ENCODE data around the gene PKP3.
"Not testable (repeated sequence)": the region's sequence is repeated elsewhere in the genome, so short reads cannot be mapped to it uniquely, and the experiment has no call there.

PKP3 gene

GRCh38 chr11:377883-378500, 16.0 kb upstream of the PKP3 start:
- DNase-seq: no peak

GRCh38 chr11:379205-380094, 14.6 kb upstream of the PKP3 start:
- no peak for DNase-seq

- no peak for DNase-seq
Measured at GRCh38 chr11:380095-380480, 13.9 kb upstream of the PKP3 start.

- no peak for DNase-seq
Measured at GRCh38 chr11:380491-380890, 13.5 kb upstream of the PKP3 start.

- no peak for DNase-seq
Measured at GRCh38 chr11:380996-381395, 13.0 kb upstream of the PKP3 start.

- DNase-seq: no peak
Measured at GRCh38 chr11:381501-382072, 12.4 kb upstream of the PKP3 start.

- DNase-seq: no peak
Measured at GRCh38 chr11:382081-382629, 11.9 kb upstream of the PKP3 start.

GRCh38 chr11:383431-383830, 10.6 kb upstream of the PKP3 start:
- DNase-seq: no peak

GRCh38 chr11:384511-384910, 9.5 kb upstream of the PKP3 start:
- no peak for DNase-seq

GRCh38 chr11:385594-386351, 8.2 kb upstream of the PKP3 start:
- DNase-seq: no peak

GRCh38 chr11:386483-386882, 7.5 kb upstream of the PKP3 start:
- no peak for DNase-seq

GRCh38 chr11:387193-387793, 6.7 kb upstream of the PKP3 start:
- DNase-seq: no peak

GRCh38 chr11:389369-389768, 4.6 kb upstream of the PKP3 start:
- DNase-seq: not testable (repeated sequence)

- no peak for DNase-seq
Measured at GRCh38 chr11:390175-390574, 3.8 kb upstream of the PKP3 start.

GRCh38 chr11:391117-392017, 2.6 kb upstream of the PKP3 start:
- DNase-seq: no peak

GRCh38 chr11:392102-392777, 1.8 kb upstream of the PKP3 start:
- DNase-seq: no peak

- DNase-seq: no peak
Measured at GRCh38 chr11:393219-394033, 583 bp upstream of the PKP3 start.

- no peak for DNase-seq
Measured at GRCh38 chr11:394858-395655, 1.0 kb downstream of the PKP3 start.

- DNase-seq: no peak
Measured at GRCh38 chr11:395866-396265, 1.9 kb downstream of the PKP3 start.

All from CD4-positive, alpha-beta T cell treated with Interleukin-17A for 1 hour (primary cell).